SH-SY5Y (cell line): ENCODE results near the gene RNU6-9.

Experiments used
- GATA2 ChIP-seq: IDR thresholded peaks from 2 replicates; pipeline ENCODE4 v1.6.1; 2011; ENCODE audit warnings: mild to moderate bottlenecking, low read depth, low read length
- GATA3 ChIP-seq: IDR thresholded peaks from 2 replicates; pipeline ENCODE4 v1.6.1; 2011; ENCODE audit warnings: low read depth, mild to moderate bottlenecking, low read length, moderate library complexity

GRCh38 chr19:884420-885211 lies 8.7 kb upstream of the RNU6-9 start:
- TF ChIP-seq GATA2 (no peak), GATA3 (no peak)
